Liver (tissue), 3 donors: ENCODE results near the gene ZNF652.

Source experiments
- GABPA ChIP-seq, 2 donors: IDR thresholded peaks in 1 of 2; conservative IDR thresholded peaks in 1 of 2; 2 replicates each; pipeline ENCODE4 v1.6.1; 2016; ENCODE audit warnings: antibody characterized with exemption in 2 of 2, mild to moderate bottlenecking in 1 of 2, moderate library complexity in 1 of 2
- JUND ChIP-seq, 2 donors: IDR thresholded peaks; 2 replicates each; pipeline ENCODE4 v1.6.1; 2016; ENCODE audit warnings: antibody characterized with exemption in 2 of 2
- NR2F2 ChIP-seq: IDR thresholded peaks from 2 replicates; pipeline ENCODE4 v1.6.1; 2016; ENCODE audit warnings: antibody characterized with exemption
- RAD21 ChIP-seq, 2 donors: IDR thresholded peaks; 2 replicates each; pipeline ENCODE4 v1.6.1; 2016; ENCODE audit warnings: antibody characterized with exemption in 2 of 2, mild to moderate bottlenecking in 2 of 2
- REST ChIP-seq: IDR thresholded peaks from 2 replicates; pipeline ENCODE4 v1.6.1; 2016; ENCODE audit warnings: antibody characterized with exemption, mild to moderate bottlenecking
- RXRA ChIP-seq, 2 donors: IDR thresholded peaks; 2 replicates each; pipeline ENCODE4 v1.6.1; 2017 to 2018; ENCODE audit warnings: antibody characterized with exemption in 2 of 2, mild to moderate bottlenecking in 1 of 2
- SP1 ChIP-seq: IDR thresholded peaks from 2 replicates; pipeline ENCODE4 v1.6.1; 2018; ENCODE audit warnings: antibody characterized with exemption, mild to moderate bottlenecking
- TAF1 ChIP-seq: conservative IDR thresholded peaks from 2 replicates; pipeline ENCODE4 v1.6.1; 2016; ENCODE audit warnings: antibody characterized with exemption, mild to moderate bottlenecking
- TF ChIP-seq, protein P1 (sequence below): IDR thresholded peaks from 2 replicates; pipeline ENCODE4 v1.6.1; 2016; ENCODE audit warnings: antibody characterized with exemption
- TF ChIP-seq, protein P2 (sequence below): fragments of 150-350 bp; IDR thresholded peaks from 2 replicates; pipeline ENCODE4 v1.5.1; 2017; ENCODE audit warnings: improper control_type of control experiment, low read depth, low read length; ENCODE audit not compliant: missing input control
- TF ChIP-seq, protein P3 (sequence below): IDR thresholded peaks from 2 replicates; pipeline ENCODE4 v1.6.1; 2016; ENCODE audit warnings: antibody characterized with exemption
- donor health status: healthy.
- donor health status: healthy.

DNA sequence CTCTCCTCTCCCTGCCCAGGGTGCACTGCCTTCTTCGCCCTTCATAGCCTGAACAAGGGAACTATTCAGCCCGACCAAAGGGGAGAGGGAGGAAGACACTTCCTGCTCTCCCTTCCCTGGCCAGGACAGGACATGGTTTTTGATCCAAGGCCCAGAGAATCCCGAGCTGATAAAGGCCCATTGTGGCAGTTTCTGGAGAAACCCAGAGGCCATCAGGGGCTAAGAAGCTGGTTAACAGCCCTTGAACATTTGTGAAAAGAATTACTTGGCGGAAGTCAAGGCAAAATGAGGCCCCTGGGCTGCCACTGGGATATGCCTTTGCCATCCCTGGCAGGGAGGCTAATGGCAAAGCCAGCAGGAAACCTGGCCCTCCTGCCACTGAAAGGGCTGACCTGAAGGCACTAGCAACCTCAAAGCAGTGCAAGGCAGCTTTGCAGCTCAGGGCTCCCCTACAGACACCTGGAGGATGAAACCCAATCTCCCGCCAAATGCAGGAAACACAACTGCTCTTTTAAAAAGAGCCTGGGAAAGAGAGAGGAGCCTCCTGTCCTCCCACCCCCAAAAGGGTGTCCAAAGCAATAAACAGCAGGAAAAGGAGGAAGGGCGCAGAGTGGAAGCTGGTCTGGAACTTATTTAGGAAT is 40.0 kb upstream of the ZNF652 start:
- TF ChIP-seq RXRA (IDR thresholded peaks at IDR 0.05) (no peak), REST (no peak), JUND (IDR thresholded peaks at IDR 0.05) (no peak), TAF1 (no peak), SP1 (no peak), GABPA (IDR thresholded peaks at IDR 0.05 in 1 of 2, conservative IDR thresholded peaks at IDR 0.05 in 1 of 2) (no peak), RAD21 (IDR thresholded peaks at IDR 0.05) (no peak), NR2F2 (no peak)
- TF ChIP-seq, protein P1, sequence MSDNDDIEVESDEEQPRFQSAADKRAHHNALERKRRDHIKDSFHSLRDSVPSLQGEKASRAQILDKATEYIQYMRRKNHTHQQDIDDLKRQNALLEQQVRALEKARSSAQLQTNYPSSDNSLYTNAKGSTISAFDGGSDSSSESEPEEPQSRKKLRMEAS, result no peak
- TF ChIP-seq, protein P2, sequence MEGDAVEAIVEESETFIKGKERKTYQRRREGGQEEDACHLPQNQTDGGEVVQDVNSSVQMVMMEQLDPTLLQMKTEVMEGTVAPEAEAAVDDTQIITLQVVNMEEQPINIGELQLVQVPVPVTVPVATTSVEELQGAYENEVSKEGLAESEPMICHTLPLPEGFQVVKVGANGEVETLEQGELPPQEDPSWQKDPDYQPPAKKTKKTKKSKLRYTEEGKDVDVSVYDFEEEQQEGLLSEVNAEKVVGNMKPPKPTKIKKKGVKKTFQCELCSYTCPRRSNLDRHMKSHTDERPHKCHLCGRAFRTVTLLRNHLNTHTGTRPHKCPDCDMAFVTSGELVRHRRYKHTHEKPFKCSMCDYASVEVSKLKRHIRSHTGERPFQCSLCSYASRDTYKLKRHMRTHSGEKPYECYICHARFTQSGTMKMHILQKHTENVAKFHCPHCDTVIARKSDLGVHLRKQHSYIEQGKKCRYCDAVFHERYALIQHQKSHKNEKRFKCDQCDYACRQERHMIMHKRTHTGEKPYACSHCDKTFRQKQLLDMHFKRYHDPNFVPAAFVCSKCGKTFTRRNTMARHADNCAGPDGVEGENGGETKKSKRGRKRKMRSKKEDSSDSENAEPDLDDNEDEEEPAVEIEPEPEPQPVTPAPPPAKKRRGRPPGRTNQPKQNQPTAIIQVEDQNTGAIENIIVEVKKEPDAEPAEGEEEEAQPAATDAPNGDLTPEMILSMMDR, result no peak
- TF ChIP-seq, protein P3, sequence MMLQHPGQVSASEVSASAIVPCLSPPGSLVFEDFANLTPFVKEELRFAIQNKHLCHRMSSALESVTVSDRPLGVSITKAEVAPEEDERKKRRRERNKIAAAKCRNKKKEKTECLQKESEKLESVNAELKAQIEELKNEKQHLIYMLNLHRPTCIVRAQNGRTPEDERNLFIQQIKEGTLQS, result no peak
